Gastrocnemius medialis (tissue), 4 donors: ENCODE data around the gene KRTCAP2. TPM values are rescaled to one million over a fixed set of nuclear protein-coding genes. Genes with fewer than 3 reads are reported as not detected.

Experiments
- ATAC-seq, 2 donors: fragments of 150-250 bp; one replicate each; pipeline ENCODE4 v1.9.1; 2016
- DNase-seq, 2 donors: peaks; one replicate each; pipeline ENCODE4 v3.0.0-alpha.2; 2019
- H3K27ac ChIP-seq, 4 donors: fragments of 200-600 bp; sonication (generic); 1 replicate in 1 of 4; 2 replicates in 3 of 4; pipeline ENCODE4 v1.5.1; 2016 to 2018; ENCODE audit warnings: mild to moderate bottlenecking in 2 of 4, moderate library complexity in 1 of 4
- H3K27me3 ChIP-seq, 3 donors: fragments of 200-600 bp; sonication (generic) in 2 of 3; 1 replicate in 1 of 3; 2 replicates in 2 of 3; pipeline versions ENCODE4 v1.5.1 to v1.6.0; 2016 to 2019; ENCODE audit warnings: mild to moderate bottlenecking in 1 of 3, moderate library complexity in 1 of 3
- H3K36me3 ChIP-seq, 2 donors: fragments of 200-600 bp; sonication (generic) in 1 of 2; one replicate each; pipeline ENCODE4 v1.5.1; 2017 to 2018
- H3K4me1 ChIP-seq, 2 donors: fragments of 200-600 bp; sonication (generic) in 1 of 2; one replicate each; pipeline ENCODE4 v1.5.1; 2016 to 2017; ENCODE audit warnings: mild to moderate bottlenecking in 2 of 2
- H3K4me3 ChIP-seq, 4 donors: fragments of 200-600 bp; sonication (generic) in 3 of 4; 1 replicate in 1 of 4; 2 replicates in 3 of 4; pipeline ENCODE4 v1.5.1; 2016 to 2019; ENCODE audit warnings: mild to moderate bottlenecking in 2 of 4
- H3K9me3 ChIP-seq, 3 donors: fragments of 200-600 bp; sonication (generic) in 2 of 3; 1 replicate in 1 of 3; 2 replicates in 2 of 3; pipeline ENCODE4 v1.5.1; 2016 to 2019
- POLR2A ChIP-seq, 2 donors: fragments of 450-650 bp; IDR thresholded peaks; one replicate each; pipeline ENCODE4 v1.6.1; 2017; ENCODE audit warnings: antibody characterized with exemption in 2 of 2, mild to moderate bottlenecking in 2 of 2, moderate library complexity in 2 of 2
- in situ Hi-C, 4 donors: fragments of 200-750 bp; cut with MboI; loops; one replicate each; pipeline versions ENCODE4 v1.15.0 to v1.8.0; 2017; ENCODE audit warnings: low sequenced_read_pairs in 4 of 4
- intact Hi-C: fragments of 100-400 bp; cut with DNase I; formaldehyde crosslinking; loops from one replicate; pipeline ENCODE4 v1.15.1; 2023; ENCODE audit warnings: low total_unique reads
- total RNA-seq, 4 donors: library from RNA; depleted of rRNA; stranded (reverse); fragments of >200 nt; gene quantifications; one replicate each; pipeline versions ENCODE4 v1.1.0 to v1.2.3, GENCODE V29; 2016
- TF ChIP-seq, protein P1 (sequence below), 5 experiments: fragments of 450-650 bp in 3 of 5; fragments of 200-600 bp in 2 of 5; sonication (generic) in 2 of 5; IDR thresholded peaks in 4 of 5; conservative IDR thresholded peaks in 1 of 5; 1 replicate in 4 of 5; 2 replicates in 1 of 5; pipeline ENCODE4 v1.5.1; 2016 to 2019; ENCODE audit warnings: antibody characterized with exemption in 5 of 5, mild to moderate bottlenecking in 3 of 5, moderate library complexity in 3 of 5

The KRTCAP2 gene
- total RNA-seq, 4 donors from 2014 or later: 59.6 to 102 (median 91.6) TPM

DNA sequence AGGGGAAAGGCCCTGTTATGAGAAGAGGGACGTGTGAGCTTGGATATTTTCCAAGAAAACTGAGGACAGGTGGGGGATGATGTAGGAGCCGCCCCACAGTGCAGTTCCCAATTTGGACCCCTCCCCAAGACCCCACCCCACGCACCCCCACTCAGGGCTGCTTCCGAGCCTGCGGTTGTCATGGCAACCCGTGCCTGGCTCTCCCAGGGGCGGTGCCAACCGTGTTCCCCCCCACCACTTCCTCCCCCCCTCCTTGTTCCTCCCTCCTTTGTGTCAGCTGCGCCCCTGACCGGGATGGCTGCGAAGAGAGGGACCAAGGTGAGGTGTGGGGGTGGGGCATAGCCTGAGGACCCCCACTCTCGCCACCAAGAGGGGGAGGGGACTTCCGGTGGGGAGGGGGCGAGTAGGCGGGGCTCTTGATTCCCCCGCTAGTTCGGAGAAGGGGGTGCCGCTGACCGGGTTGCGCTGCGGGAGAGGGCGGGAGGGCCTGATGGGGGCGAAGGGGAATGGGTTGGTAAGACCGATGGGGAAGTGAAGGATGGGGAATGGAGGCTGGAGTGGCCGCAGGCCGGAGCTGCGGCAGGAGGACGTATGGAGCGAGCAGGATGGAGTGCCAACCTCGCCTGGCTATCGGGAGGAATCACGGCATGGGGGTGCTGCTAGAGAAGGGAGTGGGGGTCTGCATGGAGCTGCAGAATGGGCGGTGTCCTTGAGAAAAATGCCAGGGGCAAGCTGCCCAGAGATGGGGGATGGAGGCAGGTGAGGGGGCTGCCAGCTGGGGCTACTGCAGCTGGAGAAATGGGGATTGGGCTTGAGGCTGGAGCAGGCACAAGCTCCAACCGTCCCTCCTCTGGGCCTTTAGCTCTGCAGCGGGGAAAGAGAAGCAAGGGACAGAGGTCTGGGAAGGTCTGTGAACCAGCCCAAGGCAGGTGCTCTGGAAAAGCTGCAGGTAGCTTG, 1.5 kb upstream of the KRTCAP2 start:
- Histone ChIP-seq H3K9me3 (no peaks in the 10 kb centered on the region), H3K36me3 (peaks cover 0 to 13% of the 10 kb centered on the region in 2 donors), H3K27ac (no peak overlapping the region), H3K4me3 (peak overlapping the region in 1 of 4 donors; percentile 97), H3K4me1 (peaks cover 14% of the 10 kb centered on the region in 2 donors), H3K27me3 (peaks cover 15 to 21% (median 18%) of the 10 kb centered on the region in 3 donors)
- TF ChIP-seq, protein P1, sequence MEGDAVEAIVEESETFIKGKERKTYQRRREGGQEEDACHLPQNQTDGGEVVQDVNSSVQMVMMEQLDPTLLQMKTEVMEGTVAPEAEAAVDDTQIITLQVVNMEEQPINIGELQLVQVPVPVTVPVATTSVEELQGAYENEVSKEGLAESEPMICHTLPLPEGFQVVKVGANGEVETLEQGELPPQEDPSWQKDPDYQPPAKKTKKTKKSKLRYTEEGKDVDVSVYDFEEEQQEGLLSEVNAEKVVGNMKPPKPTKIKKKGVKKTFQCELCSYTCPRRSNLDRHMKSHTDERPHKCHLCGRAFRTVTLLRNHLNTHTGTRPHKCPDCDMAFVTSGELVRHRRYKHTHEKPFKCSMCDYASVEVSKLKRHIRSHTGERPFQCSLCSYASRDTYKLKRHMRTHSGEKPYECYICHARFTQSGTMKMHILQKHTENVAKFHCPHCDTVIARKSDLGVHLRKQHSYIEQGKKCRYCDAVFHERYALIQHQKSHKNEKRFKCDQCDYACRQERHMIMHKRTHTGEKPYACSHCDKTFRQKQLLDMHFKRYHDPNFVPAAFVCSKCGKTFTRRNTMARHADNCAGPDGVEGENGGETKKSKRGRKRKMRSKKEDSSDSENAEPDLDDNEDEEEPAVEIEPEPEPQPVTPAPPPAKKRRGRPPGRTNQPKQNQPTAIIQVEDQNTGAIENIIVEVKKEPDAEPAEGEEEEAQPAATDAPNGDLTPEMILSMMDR (IDR thresholded peaks at IDR 0.05 in 4 of 5, conservative IDR thresholded peaks at IDR 0.05 in 1 of 5): no peak
- TF ChIP-seq POLR2A (IDR thresholded peaks at IDR 0.05): no peak
- intact Hi-C loops (loop anchor here (5.0 kb wide), 1 partner anchor 53 kb away; no protein-coding TSS in a partner anchor), in situ Hi-C loops (no loop called here)
- no peak for DNase-seq
- no peak for ATAC-seq

DNA sequence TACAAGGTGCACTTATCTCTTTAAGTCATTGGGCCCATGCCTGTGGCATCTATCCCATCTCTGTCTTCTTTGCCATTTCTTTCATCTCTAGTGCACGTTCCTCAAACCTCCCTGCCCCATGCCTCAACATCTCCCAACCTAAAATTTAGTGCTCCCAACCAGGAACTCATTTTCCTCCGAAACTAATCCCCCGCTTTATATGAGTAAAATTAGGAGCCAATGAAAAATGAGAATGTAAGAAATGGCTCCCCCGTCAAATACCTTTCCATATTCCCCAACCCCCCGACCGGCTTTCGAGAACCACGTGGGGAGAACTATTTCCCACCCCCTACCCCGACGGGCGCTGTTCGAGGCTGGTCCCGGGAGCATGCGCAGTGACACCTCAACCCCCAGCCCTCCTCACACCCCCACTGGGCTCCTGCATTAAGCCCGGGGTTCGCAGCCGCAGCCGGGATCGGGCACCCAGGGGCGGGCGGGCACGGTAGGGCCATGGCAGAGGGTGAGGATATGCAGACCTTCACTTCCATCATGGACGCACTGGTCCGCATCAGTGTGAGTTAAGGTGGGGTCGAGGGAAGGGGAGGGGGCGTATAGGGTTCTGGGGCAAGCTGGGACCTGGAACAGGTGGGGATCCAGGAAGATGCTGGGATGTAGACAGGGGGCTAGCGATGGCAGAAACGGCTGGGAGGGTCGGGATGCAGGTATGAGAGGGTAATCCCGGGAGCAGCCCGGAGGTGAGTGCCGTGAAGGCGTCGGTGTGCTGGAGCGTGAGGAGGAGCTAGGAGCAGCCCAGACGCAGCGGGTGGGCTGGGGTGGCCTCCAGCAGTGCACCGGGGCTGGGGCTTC, 597 bp upstream of the KRTCAP2 start, which contains the start of gene TRIM46:
Gene TRIM46 (plus strand): TSS at position 372 of the 846 bp plus-strand sequence. CDS start 118 bp downstream, at position 490.
- no peak for DNase-seq
- peaks cover 14% of the 10 kb centered on the region in 2 donors for H3K4me1 ChIP-seq
- TF ChIP-seq POLR2A (IDR thresholded peaks at IDR 0.05): no peak
- TF ChIP-seq, protein P1 (IDR thresholded peaks at IDR 0.05 in 4 of 5, conservative IDR thresholded peaks at IDR 0.05 in 1 of 5): no peak

DNA sequence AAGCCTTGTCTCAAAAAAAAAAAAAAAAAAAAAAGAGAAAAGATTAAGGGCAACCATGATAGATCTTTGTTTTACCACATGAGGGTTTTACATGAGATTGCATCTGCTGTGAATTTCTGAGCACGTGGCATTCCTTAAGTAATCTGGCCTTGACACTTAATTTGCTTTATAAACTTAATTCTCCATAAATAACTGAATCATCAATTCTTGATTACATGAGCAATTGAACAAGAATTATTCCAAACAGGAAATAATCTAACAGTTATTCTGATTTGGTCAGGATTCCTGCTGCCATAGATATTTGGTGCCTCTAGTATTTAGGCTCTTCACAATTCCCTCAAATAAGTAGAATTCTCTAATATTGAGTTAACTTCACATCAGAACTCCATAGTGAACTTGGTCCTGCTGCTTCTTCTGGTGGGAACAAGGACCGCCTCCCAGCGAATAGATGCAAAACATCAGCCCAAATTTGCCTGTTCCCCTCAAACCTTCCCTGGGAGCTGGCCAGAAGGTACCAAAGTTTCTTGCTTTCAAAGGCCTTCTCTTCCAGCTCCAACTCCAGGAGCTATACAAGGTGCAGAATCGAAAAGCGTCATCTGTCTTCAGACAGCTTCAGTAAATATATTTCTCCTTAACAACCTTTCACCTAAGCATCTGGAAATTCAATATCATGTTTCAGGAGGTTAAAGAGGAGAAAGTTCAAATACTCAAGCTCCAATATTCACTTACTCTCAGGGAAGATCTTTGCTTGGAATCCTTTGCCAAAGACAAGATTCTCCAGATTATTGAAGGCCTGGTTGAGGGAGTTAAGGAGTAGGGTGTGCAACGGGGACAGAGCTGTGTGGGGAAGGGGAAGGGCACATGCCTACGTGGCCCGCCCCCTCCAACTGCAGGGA, 1.0 kb downstream of the KRTCAP2 start:
- in situ Hi-C loops (no loop called here), intact Hi-C loops (loop anchor here (2.0 to 5.0 kb wide), 3 partner anchors 21 to 55 kb away; partner anchors contain the start of gene SLC50A1)
- Histone ChIP-seq H3K4me1 (peaks cover 22% of the 10 kb centered on the region in 2 donors), H3K36me3 (peaks cover 0 to 23% of the 10 kb centered on the region in 2 donors), H3K27ac (peak overlapping the region; percentile 91 to 97 (median 96)), H3K4me3 (peak overlapping the region; percentile 82 to 99 (median 91)), H3K27me3 (peaks cover 15 to 21% (median 18%) of the 10 kb centered on the region in 3 donors), H3K9me3 (no peaks in the 10 kb centered on the region)
- DNase-seq (no peak), ATAC-seq (peak in 1 of 2 donors; percentile 2)
- TF ChIP-seq POLR2A (IDR thresholded peaks at IDR 0.05): no peak
- TF ChIP-seq, protein P1 (IDR thresholded peaks at IDR 0.05 in 4 of 5, conservative IDR thresholded peaks at IDR 0.05 in 1 of 5): no peak

More for the DNA sequence above, 597 bp upstream of the KRTCAP2 start, which contains the start of gene TRIM46:
- no peak for ATAC-seq
- H3K4me3 ChIP-seq: peak within 1 kb of the TSS; percentile 82 to 99 (median 91)
- in situ Hi-C loops (no loop called here), intact Hi-C loops (loop anchor here (2.0 to 5.0 kb wide), 3 partner anchors 19 to 54 kb away; partner anchors contain the start of gene SLC50A1)
- H3K27ac ChIP-seq: peak within 1 kb of the TSS; percentile 91 to 97 (median 96)
- no peaks in the 10 kb centered on the region for H3K9me3 ChIP-seq
- H3K27me3 ChIP-seq: peaks cover 15 to 21% (median 18%) of the 10 kb centered on the region in 3 donors
- peaks cover 0 to 21% of the 10 kb centered on the region in 2 donors for H3K36me3 ChIP-seq
